HepG2 (cell line): ENCODE data around the gene DNAJC18. TPM values are rescaled to one million over a fixed set of nuclear protein-coding genes. Genes with fewer than 3 reads are reported as not detected.

ENCODE experiments used
- BRD4 ChIP-seq: sonication (generic); formaldehyde crosslinking; IDR thresholded peaks from 2 replicates; pipeline ENCODE4 v1.4.0; 2020; ENCODE audit warnings: missing genetic modification reagents
- CBX5 ChIP-seq: sonication (generic); formaldehyde crosslinking; IDR thresholded peaks from 2 replicates; pipeline ENCODE4 v1.4.0; 2020; ENCODE audit warnings: missing genetic modification reagents, borderline replicate concordance
- CENPT ChIP-seq: sonication (generic); formaldehyde crosslinking; IDR thresholded peaks from 2 replicates; pipeline ENCODE4 v1.8.0; 2022; ENCODE audit warnings: low read depth, mild to moderate bottlenecking, moderate library complexity, missing genetic modification reagents
- EED ChIP-seq: sonication (generic); formaldehyde crosslinking; IDR thresholded peaks from 2 replicates; pipeline ENCODE4 v1.5.0; 2020; ENCODE audit warnings: mild to moderate bottlenecking, missing genetic modification reagents
- FOXC1 ChIP-seq: sonication (generic); formaldehyde crosslinking; IDR thresholded peaks from 2 replicates; pipeline ENCODE4 v1.8.0; 2022; ENCODE audit warnings: mild to moderate bottlenecking, missing genetic modification reagents, borderline replicate concordance
- KAT8 ChIP-seq: IDR thresholded peaks from 2 replicates; pipeline ENCODE4 v1.6.1; 2016; ENCODE audit warnings: missing genetic modification reagents, missing compliant biosample characterization
- MIER3 ChIP-seq: IDR thresholded peaks from 2 replicates; pipeline ENCODE4 v1.6.1; 2016; ENCODE audit warnings: missing compliant biosample characterization, borderline replicate concordance
- NR2F6 ChIP-seq, 2 experiments: IDR thresholded peaks; 2 replicates each; pipeline ENCODE4 v1.6.1; 2016; ENCODE audit warnings: antibody characterized with exemption in 1 of 2, mild to moderate bottlenecking in 1 of 2
- PAWR ChIP-seq: sonication (generic); formaldehyde crosslinking; IDR thresholded peaks from 2 replicates; pipeline ENCODE4 v1.4.0; 2020; ENCODE audit warnings: missing genetic modification reagents, mild to moderate bottlenecking, borderline replicate concordance
- RARG ChIP-seq: sonication (generic); formaldehyde crosslinking; IDR thresholded peaks from 2 replicates; pipeline ENCODE4 v1.4.0; 2020; ENCODE audit warnings: low read depth, mild to moderate bottlenecking, missing genetic modification reagents
- REPIN1 ChIP-seq: sonication (generic); formaldehyde crosslinking; IDR thresholded peaks from 2 replicates; pipeline ENCODE4 v1.8.0; 2022; ENCODE audit warnings: missing genetic modification reagents, low read depth, mild to moderate bottlenecking, borderline replicate concordance
- RFXANK ChIP-seq: IDR thresholded peaks from 2 replicates; pipeline ENCODE4 v1.6.1; 2016
- SKI ChIP-seq: fragments of 450-650 bp; IDR thresholded peaks from one replicate; pipeline ENCODE4 v1.6.1; 2018; ENCODE audit warnings: mild to moderate bottlenecking; ENCODE audit not compliant: partially characterized antibody
- TCF7 ChIP-seq: sonication (generic); IDR thresholded peaks from 2 replicates; pipeline ENCODE4 v1.6.1; 2016; ENCODE audit warnings: antibody characterized with exemption, low read depth
- ZBTB46 ChIP-seq: sonication (generic); formaldehyde crosslinking; IDR thresholded peaks from 2 replicates; pipeline ENCODE4 v1.4.0; 2020; ENCODE audit warnings: mild to moderate bottlenecking, missing genetic modification reagents, borderline replicate concordance
- ZMAT3 ChIP-seq: sonication (generic); formaldehyde crosslinking; conservative IDR thresholded peaks from 2 replicates; pipeline ENCODE4 v1.7.0; 2021; ENCODE audit warnings: missing genetic modification reagents
- ZNF503 ChIP-seq: sonication (generic); formaldehyde crosslinking; IDR thresholded peaks from 2 replicates; pipeline ENCODE4 v1.4.0; 2020; ENCODE audit warnings: missing genetic modification reagents
- ZNF530 ChIP-seq: sonication (generic); formaldehyde crosslinking; IDR thresholded peaks from 2 replicates; pipeline ENCODE4 v1.5.0; 2020; ENCODE audit warnings: low read depth, mild to moderate bottlenecking, missing genetic modification reagents
- ZNF549 ChIP-seq: sonication (generic); formaldehyde crosslinking; IDR thresholded peaks from 2 replicates; pipeline ENCODE4 v1.5.0; 2020; ENCODE audit warnings: missing genetic modification reagents
- ZNF558 ChIP-seq: sonication (generic); formaldehyde crosslinking; IDR thresholded peaks from 2 replicates; pipeline ENCODE4 v1.9.0; 2022; ENCODE audit warnings: mild to moderate bottlenecking, missing genetic modification reagents, borderline replicate concordance
- polyA plus RNA-seq, 8 experiments: library from polyadenylated mRNA; depleted of rRNA in 3 of 8; stranded (reverse) in 7 of 8; unstranded in 1 of 8; fragments of >200 nt; fragmentation: Illumina TruSeq in 4 of 8; extraction: Trizol in 4 of 8; gene quantifications; 2 replicates each; pipeline versions ENCODE4 v1.2.1 to v1.2.3, GENCODE V29; 2011 to 2016; ENCODE audit warnings: low read depth in 4 of 8, missing spikeins in 1 of 8, mixed read lengths in 1 of 8; ENCODE audit not compliant: insufficient read depth in 1 of 8
- total RNA-seq, 5 experiments: library from RNA; depleted of rRNA; stranded (reverse); fragments of >200 nt; fragmentation: Illumina TruSeq; extraction: Trizol; gene quantifications; 2 replicates each; pipeline ENCODE4 v1.2.3, GENCODE V29; 2016; ENCODE audit warnings: low read depth in 1 of 5
- TF ChIP-seq, protein P1 (sequence below): sonication (generic); formaldehyde crosslinking; IDR thresholded peaks from 2 replicates; pipeline ENCODE4 v1.8.0; 2022; ENCODE audit warnings: mild to moderate bottlenecking, missing genetic modification reagents; ENCODE audit not compliant: insufficient replicate concordance
- TF ChIP-seq, protein P2 (sequence below): IDR thresholded peaks from 2 replicates; pipeline ENCODE4 v1.6.1; 2016; ENCODE audit warnings: missing genetic modification reagents, missing compliant biosample characterization

Gene DNAJC18
- total and polyA plus RNA-seq, 2 of the 13 experiments (the other 11 are each of a cell fraction or from before 2014, with no cell fraction given), result 6.5 to 6.6 TPM

- TF ChIP-seq KAT8 (CRISPR knock-in tag) (peak; percentile 33; the same call in 1 of the 2 replicates), MIER3 (CRISPR knock-in tag) (0 out of 2 replicates have a peak, but pooled peaks have one; percentile 12), ZMAT3 (CRISPR knock-in tag) (0 out of 2 replicates have a peak, but pooled peaks have one; percentile 55), RARG (CRISPR knock-in tag) (no peak), SKI (no peak), RFXANK (CRISPR knock-in tag) (no peak), NR2F6 (IDR thresholded peaks at IDR 0.05) (no peak), NR2F6 (CRISPR knock-in tag; IDR thresholded peaks at IDR 0.05) (peak; percentile 41; the same call in 1 of the 2 replicates), BRD4 (CRISPR knock-in tag) (no peak), CENPT (CRISPR knock-in tag) (no peak), ZNF558 (no peak), ZNF503 (CRISPR knock-in tag) (no peak), TCF7 (0 out of 2 replicates have a peak, but pooled peaks have one; percentile 24), CBX5 (no peak; the same call in 1 of the 2 replicates), FOXC1 (CRISPR knock-in tag) (no peak), ZBTB46 (no peak), PAWR (no peak), ZNF549 (no peak), ZNF530 (CRISPR knock-in tag) (no peak), REPIN1 (no peak), EED (CRISPR knock-in tag) (no peak)
- TF ChIP-seq, protein P1, sequence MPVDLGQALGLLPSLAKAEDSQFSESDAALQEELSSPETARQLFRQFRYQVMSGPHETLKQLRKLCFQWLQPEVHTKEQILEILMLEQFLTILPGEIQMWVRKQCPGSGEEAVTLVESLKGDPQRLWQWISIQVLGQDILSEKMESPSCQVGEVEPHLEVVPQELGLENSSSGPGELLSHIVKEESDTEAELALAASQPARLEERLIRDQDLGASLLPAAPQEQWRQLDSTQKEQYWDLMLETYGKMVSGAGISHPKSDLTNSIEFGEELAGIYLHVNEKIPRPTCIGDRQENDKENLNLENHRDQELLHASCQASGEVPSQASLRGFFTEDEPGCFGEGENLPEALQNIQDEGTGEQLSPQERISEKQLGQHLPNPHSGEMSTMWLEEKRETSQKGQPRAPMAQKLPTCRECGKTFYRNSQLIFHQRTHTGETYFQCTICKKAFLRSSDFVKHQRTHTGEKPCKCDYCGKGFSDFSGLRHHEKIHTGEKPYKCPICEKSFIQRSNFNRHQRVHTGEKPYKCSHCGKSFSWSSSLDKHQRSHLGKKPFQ (CRISPR knock-in tag), result no peak
- TF ChIP-seq, protein P2, sequence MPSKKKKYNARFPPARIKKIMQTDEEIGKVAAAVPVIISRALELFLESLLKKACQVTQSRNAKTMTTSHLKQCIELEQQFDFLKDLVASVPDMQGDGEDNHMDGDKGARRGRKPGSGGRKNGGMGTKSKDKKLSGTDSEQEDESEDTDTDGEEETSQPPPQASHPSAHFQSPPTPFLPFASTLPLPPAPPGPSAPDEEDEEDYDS, result peak; percentile 21; the same call in 1 of the 2 replicates
Measured at GRCh38 chr5:139383275-139383992, 55.9 kb downstream of the DNAJC18 start, which contains the start of gene SLC23A1 (continued).
